Cardiac fibroblast (primary cell): ENCODE results near the gene NEU3.
A peak's percentile ranks its signal among the peaks of the same experiment; 100 is the strongest.

Experiments used
- DNase-seq, 2 donors: peaks; one replicate each; pipeline versions ENCODE4 v3.0.0 to v3.0.0-alpha.2; 2010; ENCODE audit warnings: low read depth in 2 of 2
- H3K4me3 ChIP-seq, 2 donors: replicated peaks in 1 of 2; 1 replicate in 1 of 2; 2 replicates in 1 of 2; pipeline ENCODE4 v1.5.1; 2011; ENCODE audit warnings: low read depth in 2 of 2, low read length in 2 of 2, mild to moderate bottlenecking in 2 of 2, moderate library complexity in 1 of 2
- TF ChIP-seq, protein P1 (sequence below): IDR thresholded peaks from one replicate; pipeline ENCODE4 v1.5.1; 2011; ENCODE audit warnings: low read depth, mild to moderate bottlenecking, low read length, inconsistent platforms

The NEU3 gene

DNA sequence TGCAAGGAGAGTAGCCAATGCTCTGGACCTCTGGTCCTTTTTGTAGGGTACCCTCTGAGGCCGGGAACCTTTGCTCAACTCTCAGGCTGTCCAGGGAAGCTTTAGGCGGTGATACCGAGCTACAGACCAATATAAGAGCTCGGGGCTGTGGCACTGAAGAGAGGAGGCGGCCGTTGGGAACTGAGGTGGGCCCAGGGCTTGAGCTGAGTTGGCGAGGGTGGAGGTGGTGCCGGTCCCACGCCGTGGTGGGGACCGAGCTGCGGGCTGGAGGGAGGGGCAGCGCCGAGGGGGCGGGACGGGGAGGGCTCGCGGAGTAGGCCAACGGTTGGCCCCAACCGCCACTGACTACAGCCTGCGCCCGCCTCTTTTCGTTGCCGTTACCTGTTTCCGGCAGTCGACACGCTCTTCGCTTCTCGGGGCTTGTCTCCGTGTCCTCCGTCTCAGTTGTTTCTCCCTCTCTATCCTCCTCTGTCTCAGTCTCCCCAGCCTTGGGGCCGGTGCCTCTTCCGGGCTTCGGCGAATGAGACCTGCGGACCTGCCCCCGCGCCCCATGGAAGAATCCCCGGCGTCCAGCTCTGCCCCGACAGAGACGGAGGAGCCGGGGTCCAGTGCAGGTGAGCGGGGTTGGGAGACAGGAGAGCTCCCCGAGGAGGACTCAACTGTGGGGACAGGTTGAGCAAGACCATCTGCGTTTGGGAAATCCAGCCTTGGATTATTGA, at the start of gene NEU3:
Gene NEU3, plus strand, starts transcription at position 393 of the 719 bp plus-strand sequence. Its CDS starts 128 bp downstream, at position 521.
- TF ChIP-seq, protein P1, sequence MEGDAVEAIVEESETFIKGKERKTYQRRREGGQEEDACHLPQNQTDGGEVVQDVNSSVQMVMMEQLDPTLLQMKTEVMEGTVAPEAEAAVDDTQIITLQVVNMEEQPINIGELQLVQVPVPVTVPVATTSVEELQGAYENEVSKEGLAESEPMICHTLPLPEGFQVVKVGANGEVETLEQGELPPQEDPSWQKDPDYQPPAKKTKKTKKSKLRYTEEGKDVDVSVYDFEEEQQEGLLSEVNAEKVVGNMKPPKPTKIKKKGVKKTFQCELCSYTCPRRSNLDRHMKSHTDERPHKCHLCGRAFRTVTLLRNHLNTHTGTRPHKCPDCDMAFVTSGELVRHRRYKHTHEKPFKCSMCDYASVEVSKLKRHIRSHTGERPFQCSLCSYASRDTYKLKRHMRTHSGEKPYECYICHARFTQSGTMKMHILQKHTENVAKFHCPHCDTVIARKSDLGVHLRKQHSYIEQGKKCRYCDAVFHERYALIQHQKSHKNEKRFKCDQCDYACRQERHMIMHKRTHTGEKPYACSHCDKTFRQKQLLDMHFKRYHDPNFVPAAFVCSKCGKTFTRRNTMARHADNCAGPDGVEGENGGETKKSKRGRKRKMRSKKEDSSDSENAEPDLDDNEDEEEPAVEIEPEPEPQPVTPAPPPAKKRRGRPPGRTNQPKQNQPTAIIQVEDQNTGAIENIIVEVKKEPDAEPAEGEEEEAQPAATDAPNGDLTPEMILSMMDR: no peak
- peak; percentile 71 to 79 for DNase-seq
- H3K4me3 ChIP-seq: peak within 1 kb of the TSS; percentile 74 to 78

DNA sequence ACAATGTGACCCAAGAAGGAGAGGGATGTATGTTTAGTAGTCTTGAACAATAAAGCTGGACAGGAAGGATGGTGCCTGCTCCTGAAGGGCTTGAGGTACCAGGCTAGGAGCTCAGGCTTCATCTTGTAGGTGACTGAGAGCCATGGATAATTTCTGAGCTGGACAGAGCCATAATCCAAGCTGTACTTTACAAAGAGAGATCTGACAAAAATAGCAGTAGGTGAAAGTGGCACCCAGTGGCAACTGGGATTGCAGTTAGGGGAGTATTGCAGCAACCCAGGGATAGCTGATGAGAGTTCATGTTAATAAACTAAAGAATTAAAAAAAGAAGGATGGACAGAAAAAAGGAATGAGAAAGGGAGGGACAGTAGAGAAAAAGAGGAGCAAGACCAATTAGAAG, 47.2 kb upstream of the NEU3 start:
- no peak for DNase-seq
- TF ChIP-seq, protein P1: no peak
- no peak overlapping the region for H3K4me3 ChIP-seq

DNA sequence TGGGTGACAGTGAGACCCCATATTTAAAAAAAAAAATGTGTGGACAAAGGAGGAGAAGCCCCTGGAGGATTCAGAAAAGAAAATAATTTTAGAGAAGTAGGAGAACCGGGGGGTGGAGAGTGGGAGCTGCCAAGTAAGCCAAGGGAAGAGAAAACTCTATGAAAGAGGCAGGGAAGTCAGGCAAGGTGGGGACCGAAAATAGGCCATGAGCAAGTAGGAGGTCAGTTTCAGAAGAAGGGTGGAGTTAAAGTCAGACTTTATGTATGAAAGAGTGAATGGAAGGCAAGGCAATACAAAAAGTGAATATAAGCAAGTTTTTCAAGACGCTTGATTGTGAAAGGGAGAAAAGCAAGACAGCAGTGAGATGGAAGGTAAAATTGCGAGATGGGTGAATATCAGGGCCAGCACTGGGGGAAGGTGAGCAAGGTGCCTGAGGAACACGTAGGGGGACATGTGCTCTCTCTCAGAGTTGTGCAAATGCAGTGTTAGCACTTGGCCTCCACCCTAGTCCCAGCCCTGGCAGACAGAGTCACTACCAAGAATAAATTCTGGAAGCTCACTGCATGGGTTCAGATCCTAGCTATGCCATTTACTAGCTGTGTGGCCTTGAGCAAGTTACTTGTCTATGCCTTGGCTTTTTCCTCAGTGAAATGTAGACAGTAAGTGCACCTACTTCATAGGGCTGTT, 46.5 kb upstream of the NEU3 start:
- no peak for DNase-seq
- TF ChIP-seq, protein P1: no peak
- H3K4me3 ChIP-seq: no peak overlapping the region

- peak overlapping the region; percentile 95 to 98 for H3K4me3 ChIP-seq
- TF ChIP-seq, protein P1: no peak
- DNase-seq: peak in 1 of 2 donors; percentile 36
Observed at GRCh38 chr11:74948546-74948897, 40.2 kb upstream of the NEU3 start.

GRCh38 chr11:74948898-74949752, 39.6 kb upstream of the NEU3 start, which contains the start of the genes SPCS2 and XRRA1:
Gene SPCS2, plus strand, starts transcription at chr11:74949266. Its CDS starts 20 bp downstream, at chr11:74949286.
Gene XRRA1, minus strand, starts transcription at chr11:74949091. Its CDS starts 8,213 bp downstream, at chr11:74940878.
- peak within 1 kb of the TSS; percentile 95 to 98 for H3K4me3 ChIP-seq
- DNase-seq: peak; percentile 99
- TF ChIP-seq, protein P1: no peak

DNA sequence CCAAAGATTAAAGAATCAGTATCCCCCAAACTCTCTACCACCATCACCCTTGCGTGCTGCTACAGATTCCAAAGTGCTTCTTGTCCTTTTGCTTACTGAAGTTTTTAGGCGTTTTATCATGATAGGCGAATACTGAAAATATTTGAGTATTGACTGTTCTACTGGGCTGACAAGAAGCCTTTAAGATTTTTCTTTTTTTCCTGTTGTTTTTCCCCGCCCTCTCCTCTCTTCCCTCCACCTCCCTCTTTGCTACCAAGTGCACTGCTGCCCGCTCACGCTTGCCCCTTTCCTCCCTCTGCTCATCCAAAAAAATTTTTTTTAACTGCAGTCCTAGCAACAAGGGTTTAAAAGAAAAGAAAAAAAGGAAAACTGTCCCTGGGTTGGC, 39.0 kb upstream of the NEU3 start:
- TF ChIP-seq, protein P1: no peak
- H3K4me3 ChIP-seq: peak overlapping the region; percentile 95 to 98
- peak; percentile 27 to 33 for DNase-seq
